Stimulated activated CD4-positive, alpha-beta T cell treated with anti-CD3 and anti-CD28 coated beads, Interleukin-12 subunit alpha, Interleukin-12 subunit beta, amount 100 ng/mL, for 24 hours (primary cell): Measurements from ENCODE around the gene FXYD4.

Experiments used
- DNase-seq, 2 experiments: peaks; one replicate each; pipeline ENCODE4 v3.0.0-alpha.2; 2020; ENCODE audit warnings: low read depth in 2 of 2

Gene FXYD4

GRCh38 chr10:43344051-43344450 lies 27.4 kb upstream of the FXYD4 start:
- no peak for DNase-seq

GRCh38 chr10:43347997-43348396 lies 23.4 kb upstream of the FXYD4 start:
- no peak for DNase-seq

- peak; percentile 72 to 82 for DNase-seq
Measured at GRCh38 chr10:43348511-43349312, 22.7 kb upstream of the FXYD4 start.

- no peak for DNase-seq
Measured at GRCh38 chr10:43350156-43350555, 21.3 kb upstream of the FXYD4 start.

GRCh38 chr10:43350686-43351085 lies 20.8 kb upstream of the FXYD4 start:
- no peak for DNase-seq

GRCh38 chr10:43351301-43351700 lies 20.1 kb upstream of the FXYD4 start:
- no peak for DNase-seq

GRCh38 chr10:43352951-43353350 lies 18.5 kb upstream of the FXYD4 start:
- no peak for DNase-seq

- no peak for DNase-seq
Measured at GRCh38 chr10:43353495-43354329, 17.7 kb upstream of the FXYD4 start.

GRCh38 chr10:43354330-43354635 lies 17.2 kb upstream of the FXYD4 start:
- no peak for DNase-seq

GRCh38 chr10:43354879-43355380 lies 16.5 kb upstream of the FXYD4 start:
- DNase-seq, result no peak

GRCh38 chr10:43355749-43356371 lies 15.6 kb upstream of the FXYD4 start:
- DNase-seq, result no peak

GRCh38 chr10:43360086-43360485 lies 11.3 kb upstream of the FXYD4 start:
- no peak for DNase-seq

GRCh38 chr10:43361547-43362190 lies 9.8 kb upstream of the FXYD4 start:
- peak in 1 of 2 experiments; percentile 15 for DNase-seq

GRCh38 chr10:43362191-43362839 lies 9.1 kb upstream of the FXYD4 start:
- DNase-seq, result peak; percentile 97 to 98

- DNase-seq, result no peak
Measured at GRCh38 chr10:43365001-43365400, 6.4 kb upstream of the FXYD4 start.

- DNase-seq, result no peak
Measured at GRCh38 chr10:43369921-43370320, 1.5 kb upstream of the FXYD4 start.

GRCh38 chr10:43370671-43371215 lies 693 bp upstream of the FXYD4 start:
- DNase-seq, result no peak

GRCh38 chr10:43372765-43373361 lies 1.4 kb downstream of the FXYD4 start:
- DNase-seq, result no peak

GRCh38 chr10:43373461-43373860 lies 2.0 kb downstream of the FXYD4 start:
- no peak for DNase-seq

- DNase-seq, result no peak
Measured at GRCh38 chr10:43374194-43374593, 2.8 kb downstream of the FXYD4 start.
